CD4-positive, alpha-beta T cell treated with Interleukin-15 for 1 hour (primary cell): ENCODE data around the gene ZNF451.

Source experiments
- DNase-seq: peaks from one replicate; pipeline ENCODE4 v3.0.0-alpha.2; 2020

The ZNF451 gene

DNA sequence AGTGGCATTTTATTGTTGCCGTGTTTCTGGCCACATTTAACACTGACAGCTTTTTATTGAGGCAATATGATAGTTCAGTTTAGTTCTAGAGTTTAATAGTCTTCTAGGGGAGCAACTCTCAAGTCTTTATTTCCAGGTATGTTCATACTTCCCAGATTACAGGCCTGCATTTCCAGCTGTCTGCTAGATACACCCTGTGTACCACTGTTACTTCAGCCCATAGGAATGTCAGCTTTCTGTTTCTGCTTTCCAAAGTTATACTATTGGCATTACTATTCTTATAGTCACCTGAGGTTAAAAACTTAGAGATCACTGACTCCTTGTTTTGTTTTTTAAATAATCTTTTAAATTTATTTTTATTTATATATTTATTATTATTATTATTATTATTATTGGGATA, 7.6 kb downstream of the ZNF451 start:
- no peak for DNase-seq

DNA sequence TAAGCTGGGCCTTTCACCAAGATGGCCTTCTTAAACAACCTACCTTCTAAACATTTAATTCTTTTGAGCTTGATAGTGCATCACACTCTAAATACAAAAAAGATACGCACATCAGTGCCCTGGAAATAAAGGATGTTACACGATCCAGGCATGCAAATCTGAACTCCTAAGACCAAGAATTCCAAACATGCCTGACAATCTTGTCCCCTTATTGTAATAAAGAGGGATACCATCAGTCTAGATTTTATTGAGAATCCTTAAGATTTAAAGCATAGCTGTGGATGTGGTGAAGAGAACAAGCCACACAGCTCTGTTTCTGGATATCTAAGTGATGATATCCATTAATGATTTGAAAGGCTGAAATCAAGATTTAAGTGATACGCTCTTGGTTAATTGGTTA, 13.0 kb downstream of the ZNF451 start:
- DNase-seq = no peak

DNA sequence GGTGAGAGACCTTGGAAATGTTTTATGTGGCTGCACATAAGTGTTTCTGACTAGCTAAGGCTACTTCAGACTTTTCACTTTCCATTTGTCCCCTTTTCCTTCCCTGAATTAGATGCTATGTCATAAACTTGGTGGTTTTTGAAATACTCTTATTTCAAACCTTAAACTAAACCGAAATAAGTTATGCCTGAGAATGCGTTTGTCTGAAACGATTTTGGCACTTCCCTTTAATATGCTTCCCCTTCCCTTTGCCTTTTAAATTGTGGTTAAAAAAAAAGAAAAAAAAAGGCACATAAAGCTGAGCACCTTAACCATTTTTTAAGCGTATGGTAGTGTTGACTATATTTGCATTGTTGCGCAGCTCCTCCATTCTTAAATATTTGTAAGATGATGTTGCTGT, 14.3 kb downstream of the ZNF451 start:
- DNase-seq = no peak

DNA sequence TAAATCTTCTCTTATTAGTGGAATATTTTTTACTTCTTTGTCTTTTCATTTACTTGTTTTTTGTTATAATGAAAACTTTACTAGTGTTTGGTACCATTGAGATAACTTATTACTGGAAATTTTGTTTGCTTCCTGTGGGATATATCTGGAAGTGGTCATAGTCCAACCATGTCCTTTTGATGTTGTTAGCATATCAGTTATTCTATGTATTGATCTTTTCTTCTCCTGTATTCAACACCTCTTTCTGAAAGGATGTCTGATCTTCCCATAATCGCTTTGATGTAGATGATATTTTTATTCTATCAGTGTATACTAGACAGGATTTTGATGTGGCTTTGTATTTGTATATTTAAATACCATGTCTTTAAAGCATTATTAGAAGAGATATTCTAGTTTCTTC, 17.0 kb downstream of the ZNF451 start:
- no peak for DNase-seq

DNA sequence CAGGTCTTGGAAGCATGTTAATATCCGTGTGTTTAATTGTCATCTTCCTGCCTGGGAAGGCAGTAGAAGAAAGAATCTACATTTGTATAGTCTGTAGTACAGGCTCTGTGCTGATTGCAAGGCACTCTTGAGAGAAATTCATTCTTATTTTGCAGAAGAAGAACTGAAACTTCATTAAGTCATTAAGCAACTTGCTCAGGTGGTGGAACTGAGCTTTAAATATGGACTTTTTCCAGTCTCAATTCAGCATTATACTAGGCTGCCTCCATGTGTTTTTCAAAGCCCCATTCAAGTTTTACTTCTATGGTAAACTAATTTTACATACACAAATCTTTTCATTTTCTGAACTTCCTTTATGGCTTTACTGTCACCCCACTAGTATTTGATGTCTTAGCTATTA, 18.7 kb downstream of the ZNF451 start:
- DNase-seq = no peak

DNA sequence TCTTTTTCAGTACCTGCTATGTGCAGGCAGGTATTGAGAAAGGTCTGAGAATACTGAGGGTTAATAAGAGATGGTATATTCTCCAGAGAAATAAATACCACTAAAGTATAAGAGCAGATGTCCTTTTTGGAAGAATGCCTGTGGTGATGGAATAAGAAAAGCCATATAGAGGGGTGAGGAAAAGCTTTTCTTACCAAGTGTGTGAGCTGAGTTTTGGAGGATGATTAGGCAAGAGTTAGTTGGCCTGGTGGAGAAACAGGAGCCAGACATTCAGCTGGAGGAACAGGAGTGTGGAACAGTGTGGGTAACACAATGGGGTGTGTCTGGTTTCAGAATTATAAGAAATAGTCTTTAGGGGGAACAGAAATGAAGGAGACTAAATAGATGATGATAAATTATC, 19.9 kb downstream of the ZNF451 start:
- DNase-seq = no peak

DNA sequence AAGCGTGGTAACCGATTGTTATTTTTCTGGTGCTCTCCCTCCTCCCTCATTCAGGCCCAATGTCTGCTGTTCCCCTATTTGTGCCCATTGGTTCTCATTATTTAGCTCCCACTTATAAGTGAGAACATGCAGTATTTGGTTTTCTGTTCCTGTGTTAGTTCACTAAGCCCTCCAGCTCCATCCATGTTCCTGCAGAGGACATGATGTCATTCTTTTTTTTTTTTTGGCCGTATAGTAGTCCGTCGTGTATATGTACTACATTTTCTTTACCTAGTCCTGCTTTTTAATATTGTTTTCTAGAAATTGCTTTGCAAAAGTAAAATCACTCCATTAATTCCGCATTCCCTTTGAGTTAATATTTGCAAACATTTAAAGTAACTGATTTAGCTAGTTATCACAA, 23.1 kb downstream of the ZNF451 start:
- DNase-seq = no peak

DNA sequence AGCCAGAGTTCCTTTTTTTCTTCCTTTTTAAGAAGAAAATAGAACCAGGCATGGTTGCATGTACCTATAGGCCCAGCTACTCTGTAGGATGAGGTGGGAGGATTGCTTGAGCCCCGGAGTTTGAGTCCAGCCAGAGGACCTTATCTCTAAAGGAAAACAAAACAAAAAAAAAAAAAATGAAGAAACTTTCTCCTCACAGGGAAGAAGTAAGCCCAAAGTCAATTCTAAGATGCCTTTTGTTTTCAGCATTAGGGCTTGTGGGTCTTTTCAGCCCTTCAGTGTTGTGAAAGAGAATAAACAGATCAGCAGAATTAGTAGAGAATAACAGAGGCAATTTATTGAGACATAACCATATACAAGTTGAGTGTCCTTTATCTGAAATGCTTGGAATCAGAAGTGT, 26.8 kb downstream of the ZNF451 start:
- DNase-seq = no peak

DNA sequence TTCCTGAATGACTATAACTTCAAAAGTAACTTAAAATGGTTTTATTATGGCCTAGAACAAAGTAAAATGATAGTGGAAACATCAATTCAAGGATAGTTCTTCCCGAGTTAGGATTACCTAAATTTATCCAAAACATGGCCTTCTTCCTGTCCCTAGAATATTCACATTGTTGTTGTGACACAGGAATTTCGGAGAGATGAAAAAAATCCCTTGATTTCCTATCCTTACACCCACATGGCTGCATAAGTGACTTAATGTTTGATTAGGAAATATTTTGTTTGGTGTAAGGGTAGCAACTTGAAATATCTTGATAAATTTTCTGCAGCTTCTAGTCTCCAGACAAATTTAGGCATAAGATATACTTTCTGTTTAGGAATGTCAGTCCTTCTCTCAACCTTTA, 27.8 kb downstream of the ZNF451 start:
- DNase-seq = no peak

DNA sequence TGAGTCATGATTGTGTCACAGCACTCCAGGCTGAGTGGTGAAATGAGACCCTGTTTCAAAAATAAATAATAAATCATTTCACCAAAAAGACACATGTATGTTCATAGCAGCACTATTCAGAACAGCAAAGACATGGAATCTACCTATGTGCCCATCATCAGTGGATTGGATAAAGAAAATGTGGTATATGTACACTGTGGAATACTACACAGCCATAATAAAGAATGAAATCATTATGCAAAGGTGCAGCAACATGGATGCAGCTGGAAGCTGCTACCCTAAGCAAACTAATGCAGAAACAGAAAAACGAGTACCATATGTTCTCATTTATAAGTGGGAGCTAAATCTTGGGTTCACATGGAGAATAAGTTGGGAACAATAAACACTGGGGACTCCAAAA, 33.1 kb downstream of the ZNF451 start:
- no peak for DNase-seq

DNA sequence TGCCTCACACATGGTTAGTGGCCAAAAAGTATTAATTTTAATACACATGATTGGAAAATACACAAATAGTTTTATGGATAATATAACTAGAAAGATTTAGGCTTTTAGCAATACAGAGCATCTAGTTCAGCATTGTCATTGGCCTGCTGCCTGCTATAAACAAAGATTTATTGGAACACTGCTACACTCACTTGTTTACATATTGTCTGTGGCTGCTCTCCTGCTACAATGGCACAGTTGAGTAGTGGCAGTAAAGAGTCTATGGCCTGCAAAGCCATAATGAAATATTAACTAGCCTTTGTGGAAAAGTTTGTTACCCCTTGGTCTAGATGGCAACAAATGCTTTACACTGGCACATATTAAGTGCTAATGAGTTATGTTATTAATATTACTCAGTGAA, 37.8 kb downstream of the ZNF451 start:
- no peak for DNase-seq

DNA sequence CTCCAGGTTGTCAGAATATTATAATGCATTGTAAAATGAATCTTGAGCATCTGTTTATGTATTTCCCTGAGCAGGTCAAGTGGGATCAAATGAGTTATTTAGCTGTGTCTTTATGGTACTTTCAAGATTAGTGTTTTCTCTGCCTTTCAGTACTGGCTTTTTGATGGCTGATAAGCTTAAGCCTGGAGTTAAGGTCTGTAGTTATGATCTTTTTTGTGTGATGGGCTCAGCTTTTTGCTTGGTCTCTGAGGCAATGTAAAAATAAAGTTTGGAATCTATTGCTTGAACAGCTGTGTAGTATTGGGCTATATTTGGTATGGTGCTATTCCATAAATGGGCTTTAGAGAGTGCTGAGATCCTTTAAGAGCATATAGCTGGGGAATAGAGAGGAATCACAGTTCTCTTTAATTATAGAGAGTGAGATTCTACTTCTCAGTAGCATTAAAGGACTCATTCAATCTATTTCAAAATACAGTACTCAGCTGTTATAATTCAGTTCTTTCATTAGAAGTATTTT, 40.7 kb downstream of the ZNF451 start:
- no peak for DNase-seq

DNA sequence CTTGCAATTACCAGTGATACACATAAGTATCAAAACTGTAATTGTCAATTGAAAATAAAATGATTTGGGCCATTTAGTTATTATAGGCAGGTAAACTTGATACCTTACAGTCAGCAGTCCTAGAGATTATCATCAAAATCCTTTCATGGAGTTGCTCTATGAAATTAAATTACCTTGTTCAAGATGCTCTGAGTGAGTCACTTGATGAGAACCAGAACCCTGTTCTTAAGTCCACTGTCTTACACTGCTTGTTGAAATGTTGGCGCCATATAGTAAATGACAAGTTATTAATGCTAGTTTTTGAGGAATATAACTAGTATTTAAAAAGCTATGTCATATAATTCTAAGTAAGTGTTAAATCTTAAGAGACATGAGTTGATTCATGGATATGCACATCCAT, 45.0 kb downstream of the ZNF451 start:
- no peak for DNase-seq

DNA sequence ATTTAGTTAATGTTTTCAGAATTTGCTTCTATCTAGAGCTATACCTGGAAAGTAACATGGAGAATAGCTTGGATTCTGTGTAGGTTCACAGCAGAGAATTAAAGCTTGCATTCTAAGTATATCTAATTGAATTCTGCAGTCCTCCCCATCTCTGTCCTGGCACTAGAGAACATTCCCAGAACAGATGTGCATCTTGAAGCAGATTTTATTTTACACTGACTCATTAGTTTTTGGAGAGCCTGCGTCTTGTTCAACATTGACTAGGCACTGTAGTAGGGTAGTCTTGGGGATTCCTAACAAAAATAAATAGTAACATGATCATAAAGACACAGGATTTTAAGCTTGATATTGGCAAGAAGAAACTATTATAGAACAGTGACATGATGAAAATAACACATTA, 45.9 kb downstream of the ZNF451 start:
- DNase-seq = no peak

DNA sequence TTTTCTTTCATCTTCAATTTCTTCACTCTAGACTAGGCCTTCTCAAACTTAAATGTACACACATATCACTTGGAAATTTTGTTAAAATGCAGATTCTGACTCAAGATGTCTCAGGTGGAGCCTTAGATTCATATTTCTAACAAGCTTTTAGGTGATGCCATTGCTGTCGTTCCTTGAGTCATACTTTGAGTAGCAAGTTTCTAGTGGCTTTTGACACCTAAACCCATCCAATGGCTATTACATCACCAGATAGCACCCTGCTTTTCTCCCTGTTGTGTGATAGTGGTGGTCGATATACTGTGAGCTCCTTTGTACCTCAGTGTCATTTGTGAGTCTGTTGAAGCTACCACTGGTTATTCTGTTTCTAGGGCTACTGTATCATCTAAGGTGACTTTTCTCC, 47.4 kb downstream of the ZNF451 start:
- no peak for DNase-seq

DNA sequence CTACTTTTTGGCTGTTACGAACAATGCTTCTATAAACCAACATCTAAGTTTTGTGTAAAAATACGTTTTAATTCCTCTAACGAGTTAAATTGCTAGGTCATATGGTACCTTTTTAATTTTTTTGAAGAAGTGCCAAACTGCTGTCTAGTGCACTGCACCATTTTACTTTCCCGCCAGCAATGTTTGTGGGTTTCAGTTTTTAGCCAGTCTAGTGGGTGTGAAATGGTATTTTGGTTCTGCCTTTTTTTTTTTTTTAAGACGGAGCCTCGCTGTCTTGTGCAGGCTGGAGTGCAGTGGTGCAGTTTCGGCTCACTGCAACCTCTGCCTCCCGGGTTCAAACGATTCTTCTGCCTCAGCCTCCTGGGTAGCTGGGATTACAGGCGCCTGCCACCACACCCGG, 48.0 kb downstream of the ZNF451 start:
- no peak for DNase-seq

DNA sequence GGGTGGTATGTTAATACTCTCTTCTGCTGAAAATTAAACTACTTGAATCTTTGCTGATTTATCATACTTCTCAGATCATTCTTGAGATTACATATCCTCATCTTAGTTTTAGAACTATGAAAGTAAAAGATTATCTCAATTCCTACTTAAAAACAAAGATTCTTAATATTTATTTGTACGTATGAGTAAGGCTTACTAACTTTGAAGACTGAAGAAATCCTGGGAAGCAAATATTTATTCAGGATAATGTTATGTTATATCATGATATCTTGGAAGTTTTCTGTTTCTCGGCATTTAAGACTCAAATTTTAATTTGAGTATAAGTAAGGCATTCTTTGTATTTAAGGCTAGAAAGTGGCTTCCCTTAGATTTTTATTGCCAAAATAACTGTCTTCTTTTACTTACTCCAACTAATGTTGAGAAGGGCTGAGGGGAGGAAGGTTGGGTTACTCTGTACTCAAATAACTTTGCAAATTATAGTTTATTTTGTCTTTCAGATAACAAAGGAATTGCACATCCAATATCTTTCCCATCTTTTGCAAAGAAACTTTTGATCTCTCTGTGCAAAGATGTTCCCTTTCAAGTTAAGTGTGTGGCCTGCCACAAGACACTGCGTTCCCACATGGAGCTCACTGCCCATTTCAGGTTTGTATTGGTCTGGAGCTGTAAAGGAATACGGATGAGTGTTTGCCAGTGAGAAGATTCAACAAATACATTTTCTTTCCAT, 51.6 kb downstream of the ZNF451 start:
- no peak for DNase-seq

DNA sequence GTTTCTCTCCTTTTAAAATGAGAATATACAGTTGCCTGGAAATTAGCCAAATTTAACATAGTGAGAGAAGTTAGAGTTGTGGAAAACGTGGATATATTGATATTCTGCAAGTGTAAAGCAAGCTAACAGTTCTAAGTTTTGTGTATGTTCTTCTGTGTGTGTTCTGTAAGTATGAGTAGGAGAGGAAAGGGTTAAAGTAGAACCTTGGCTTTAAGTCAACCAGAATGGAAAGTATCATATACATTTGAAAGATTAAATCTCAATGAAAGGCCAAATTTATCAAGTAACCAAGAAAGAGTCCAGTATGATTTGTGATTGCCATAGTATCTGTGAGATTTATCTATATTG, 52.2 kb downstream of the ZNF451 start:
- DNase-seq = no peak

DNA sequence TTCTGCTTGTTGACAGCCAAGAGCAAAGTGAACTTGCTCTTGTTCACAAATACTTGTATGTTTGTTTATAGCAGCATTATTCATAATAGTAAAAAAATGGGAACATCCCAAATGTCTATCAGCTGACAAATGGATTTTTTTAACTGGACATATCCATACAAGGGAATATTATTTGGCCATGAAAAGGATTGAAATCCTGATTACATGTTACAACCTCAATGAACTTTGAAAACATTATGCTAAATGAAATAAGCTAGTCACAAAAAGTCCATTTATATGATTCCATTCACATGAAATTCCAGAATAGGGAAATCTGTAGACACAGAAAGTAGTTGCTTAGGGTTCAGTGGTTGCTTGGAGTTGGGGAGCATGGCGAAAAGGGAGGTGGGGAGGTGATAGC, 53.7 kb downstream of the ZNF451 start:
- no peak for DNase-seq

DNA sequence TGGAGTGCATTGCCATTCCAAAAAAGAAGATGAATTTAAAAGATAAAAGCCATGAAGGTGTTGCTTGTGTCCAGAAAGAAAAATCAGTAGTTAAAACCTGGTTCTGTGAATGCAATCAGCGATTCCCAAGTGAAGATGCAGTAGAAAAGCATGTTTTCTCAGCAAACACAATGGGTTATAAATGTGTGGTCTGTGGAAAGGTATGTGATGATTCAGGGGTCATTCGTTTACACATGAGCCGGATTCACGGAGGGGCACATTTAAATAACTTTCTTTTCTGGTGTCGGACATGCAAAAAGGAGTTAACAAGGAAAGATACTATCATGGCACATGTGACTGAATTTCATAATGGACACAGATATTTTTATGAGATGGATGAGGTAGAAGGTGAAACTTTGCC, 57.4 kb downstream of the ZNF451 start:
- no peak for DNase-seq

DNA sequence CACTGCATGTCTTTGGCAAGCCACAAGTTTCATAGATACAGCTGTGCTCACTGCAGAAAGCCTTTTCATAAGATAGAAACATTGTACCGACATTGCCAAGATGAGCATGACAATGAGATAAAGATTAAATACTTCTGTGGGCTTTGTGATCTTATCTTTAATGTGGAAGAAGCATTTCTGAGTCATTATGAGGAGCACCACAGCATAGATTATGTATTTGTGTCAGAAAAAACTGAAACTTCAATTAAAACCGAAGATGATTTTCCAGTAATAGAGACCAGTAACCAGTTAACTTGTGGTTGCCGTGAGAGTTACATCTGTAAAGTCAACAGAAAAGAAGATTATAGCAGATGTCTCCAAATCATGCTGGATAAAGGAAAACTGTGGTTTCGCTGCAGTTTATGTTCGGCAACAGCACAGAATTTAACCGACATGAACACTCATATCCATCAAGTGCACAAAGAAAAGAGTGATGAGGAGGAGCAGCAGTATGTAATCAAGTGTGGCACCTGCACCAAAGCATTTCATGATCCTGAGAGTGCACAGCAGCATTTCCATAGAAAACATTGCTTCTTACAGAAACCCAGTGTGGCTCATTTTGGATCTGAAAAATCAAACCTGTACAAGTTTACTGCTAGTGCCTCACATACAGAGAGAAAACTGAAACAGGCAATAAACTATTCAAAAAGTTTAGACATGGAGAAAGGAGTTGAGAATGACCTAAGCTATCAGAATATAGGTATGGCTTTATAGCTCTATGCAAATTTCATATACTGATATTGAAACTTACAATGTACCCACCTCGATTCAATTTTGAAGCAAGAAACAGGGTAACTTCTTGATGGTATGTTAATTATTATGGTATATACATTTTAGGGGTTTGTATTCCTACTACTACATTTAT, 58.2 kb downstream of the ZNF451 start:
- DNase-seq = no peak

DNA sequence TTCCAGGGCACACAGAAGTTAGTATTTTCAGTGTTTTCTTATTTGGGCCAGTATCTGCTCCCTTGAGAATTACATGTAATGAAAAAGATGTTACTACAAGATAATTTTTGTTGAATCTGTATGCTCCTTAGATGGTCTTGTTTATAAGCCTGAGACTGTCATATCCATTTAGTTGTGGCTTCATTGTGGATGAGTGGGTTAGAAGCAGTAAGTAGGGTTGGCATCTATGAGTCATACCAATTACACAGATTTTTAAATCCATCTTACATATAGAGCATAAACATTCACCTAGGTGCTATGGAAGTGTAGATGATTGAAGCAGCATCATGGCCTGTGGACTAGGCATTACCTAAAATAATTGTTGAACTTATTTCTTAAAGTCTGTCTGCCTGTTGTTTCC, 68.7 kb downstream of the ZNF451 start:
- DNase-seq = no peak

DNA sequence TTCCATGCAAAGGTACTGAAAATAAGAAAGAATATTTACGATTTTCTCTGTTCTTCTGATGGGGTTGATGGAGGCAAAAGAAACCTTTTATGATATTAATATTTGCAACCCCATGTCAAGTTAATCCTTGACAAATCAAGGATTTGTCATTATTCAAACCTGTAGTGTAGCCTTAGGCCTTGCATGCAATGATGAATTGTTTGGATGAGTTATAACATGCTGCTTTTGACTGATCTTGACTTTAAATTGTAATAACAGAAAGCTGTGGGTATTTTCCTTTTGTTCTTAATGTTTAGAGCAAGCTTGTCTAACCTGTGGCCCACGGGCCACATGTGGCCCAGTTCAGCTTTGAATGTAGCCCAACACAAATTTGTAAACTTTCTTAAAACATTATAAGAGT, 69.1 kb downstream of the ZNF451 start:
- DNase-seq = no peak

DNA sequence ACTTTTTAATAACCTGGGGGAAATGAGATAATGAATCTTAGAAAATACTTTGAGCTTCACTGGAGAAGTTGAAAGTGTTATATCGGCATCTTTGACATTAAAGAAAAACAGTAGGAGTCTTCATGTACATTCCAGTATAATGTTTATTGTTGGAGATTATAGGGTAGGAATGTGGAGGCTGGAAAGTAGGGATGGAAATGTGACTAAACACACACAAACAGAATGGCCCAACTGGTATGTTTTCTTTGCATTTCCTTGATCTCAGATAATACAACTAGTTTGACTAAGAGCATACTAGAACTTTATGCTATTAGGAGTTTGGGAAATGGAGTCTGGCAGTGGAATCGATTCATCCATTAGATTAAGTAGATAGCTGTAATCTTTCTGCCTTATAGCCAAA, 72.0 kb downstream of the ZNF451 start:
- no peak for DNase-seq

DNA sequence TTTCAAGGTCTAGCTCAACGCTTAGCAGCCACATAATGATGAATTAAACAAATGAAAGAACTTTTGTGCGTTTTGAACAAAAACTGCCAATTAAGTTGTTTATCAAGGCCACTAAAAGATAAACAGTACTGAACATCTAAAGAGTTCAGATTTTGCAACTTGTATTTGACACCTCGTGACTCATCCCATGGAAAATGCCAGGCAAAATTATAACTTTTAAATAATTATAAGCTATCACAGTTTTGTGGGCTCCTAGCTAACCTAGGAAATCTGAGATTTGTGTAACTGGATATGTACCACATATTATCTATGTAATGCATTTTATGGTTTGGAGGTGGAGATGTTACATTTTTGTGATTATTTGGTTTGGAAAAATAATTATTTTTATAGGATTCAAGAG, 72.5 kb downstream of the ZNF451 start:
- no peak for DNase-seq
